PC-3 (cell line): ENCODE measurements around the gene SLC4A4. TPM values are rescaled to one million over a fixed set of nuclear protein-coding genes. Genes with fewer than 3 reads are reported as not detected.

Experiments
- ATAC-seq: fragments of 200-7000 bp; cut with Tn5 transposase; 2 replicates; pipeline ENCODE4 v1.9.1; 2020; ENCODE audit warnings: mild to moderate bottlenecking, moderate library complexity
- BruUV-seq: library from RNA; stranded (reverse); fragments of 400-500 nt; replicated peaks from 2 replicates; lab custom pipeline; 2021; lab: Mats Ljungman, UMichigan
- CTCF ChIA-PET: fragments of 300-600 bp; sonication (Branson Sonifier 250); formaldehyde crosslinking; loops from one replicate; lab custom pipeline; 2022; ENCODE audit warnings: antibody characterized with exemption; lab: Charles Lee
- POLR2A ChIA-PET: fragments of 300-600 bp; sonication (Branson Sonifier 250); formaldehyde crosslinking; loops from one replicate; lab custom pipeline; 2022; ENCODE audit warnings: antibody characterized with exemption; ENCODE audit not compliant: unreplicated experiment; lab: Charles Lee
- DNase-seq: peaks from one replicate; pipeline ENCODE4 v3.0.0-alpha.2; 2015
- H2AFZ ChIP-seq: fragments of 300-600 bp; sonication (generic); 2 replicates; pipeline ENCODE4 v1.6.0; 2016; ENCODE audit warnings: antibody characterized with exemption, low read length
- H3F3A ChIP-seq: fragments of 300-600 bp; sonication (generic); one replicate; pipeline ENCODE4 v1.6.0; 2017; ENCODE audit warnings: antibody characterized with exemption, low read length, control low read depth, mild to moderate bottlenecking; ENCODE audit not compliant: unreplicated experiment
- H3K27ac ChIP-seq: fragments of 300-600 bp; sonication (generic); 2 replicates; pipeline ENCODE4 v1.5.1; 2016; ENCODE audit warnings: mild to moderate bottlenecking, low read length
- H3K27me3 ChIP-seq: fragments of 300-600 bp; sonication (generic); 2 replicates; pipeline ENCODE4 v1.6.1; 2016; ENCODE audit warnings: low read length, mixed read lengths
- H3K36me3 ChIP-seq: fragments of 300-600 bp; sonication (generic); 2 replicates; pipeline ENCODE4 v1.6.1; 2016; ENCODE audit warnings: low read depth, mixed run types, low read length, mixed read lengths
- H3K4me1 ChIP-seq: fragments of 300-600 bp; sonication (generic); 2 replicates; pipeline ENCODE4 v1.5.1; 2016; ENCODE audit warnings: low read length; ENCODE audit not compliant: insufficient read depth
- H3K4me2 ChIP-seq: fragments of 300-600 bp; sonication (generic); 2 replicates; pipeline ENCODE4 v1.6.0; 2016; ENCODE audit warnings: low read length
- H3K4me3 ChIP-seq: fragments of 300-600 bp; sonication (generic); 2 replicates; pipeline ENCODE4 v1.5.1; 2016; ENCODE audit warnings: mild to moderate bottlenecking, low read length, mixed read lengths
- H3K79me2 ChIP-seq: fragments of 300-600 bp; sonication (generic); 2 replicates; pipeline ENCODE4 v1.6.1; 2017; ENCODE audit warnings: low read length, mixed read lengths
- H3K9ac ChIP-seq: fragments of 300-600 bp; sonication (generic); 2 replicates; pipeline ENCODE4 v1.6.0; 2016; ENCODE audit warnings: mild to moderate bottlenecking, low read length
- H3K9me2 ChIP-seq: fragments of 300-600 bp; sonication (generic); replicated peaks from 2 replicates; pipeline ENCODE4 v1.6.1; 2016; ENCODE audit warnings: mixed run types, low read length, mixed read lengths
- H3K9me3 ChIP-seq: fragments of 300-600 bp; sonication (generic); 2 replicates; pipeline ENCODE4 v1.6.1; 2016; ENCODE audit warnings: low read length, mixed read lengths
- H4K20me1 ChIP-seq: fragments of 300-600 bp; sonication (generic); 2 replicates; pipeline ENCODE4 v1.6.1; 2016; ENCODE audit warnings: low read length, mixed read lengths
- CTCF ChIP-seq: fragments of 300-600 bp; sonication (generic); conservative IDR thresholded peaks from 2 replicates; pipeline ENCODE4 v1.5.1; 2017; ENCODE audit warnings: antibody characterized with exemption, low read depth, mild to moderate bottlenecking, low read length
- EZH2 ChIP-seq: fragments of 300-600 bp; sonication (generic); IDR thresholded peaks from one replicate; pipeline ENCODE4 v1.6.1; 2017; ENCODE audit warnings: antibody characterized with exemption, mild to moderate bottlenecking, low read length; ENCODE audit not compliant: unreplicated experiment
- EZH2phosphoT487 ChIP-seq: fragments of 300-600 bp; sonication (generic); IDR thresholded peaks from 2 replicates; pipeline ENCODE4 v1.6.1; 2018; ENCODE audit warnings: mild to moderate bottlenecking, antibody characterized with exemption, low read length, borderline replicate concordance
- intact Hi-C: fragments of 100-400 bp; cut with micrococcal nuclease; formaldehyde crosslinking; loops from 2 replicates; pipeline ENCODE4 v1.9.0; 2023
- total RNA-seq: library from RNA; depleted of rRNA; stranded (reverse); fragments of >200 nt; gene quantifications from 2 replicates; pipeline ENCODE4 v1.2.3, GENCODE V29; 2014

The SLC4A4 gene
- total RNA-seq, 1 experiment from 2014 or later: 0.47 TPM

DNA sequence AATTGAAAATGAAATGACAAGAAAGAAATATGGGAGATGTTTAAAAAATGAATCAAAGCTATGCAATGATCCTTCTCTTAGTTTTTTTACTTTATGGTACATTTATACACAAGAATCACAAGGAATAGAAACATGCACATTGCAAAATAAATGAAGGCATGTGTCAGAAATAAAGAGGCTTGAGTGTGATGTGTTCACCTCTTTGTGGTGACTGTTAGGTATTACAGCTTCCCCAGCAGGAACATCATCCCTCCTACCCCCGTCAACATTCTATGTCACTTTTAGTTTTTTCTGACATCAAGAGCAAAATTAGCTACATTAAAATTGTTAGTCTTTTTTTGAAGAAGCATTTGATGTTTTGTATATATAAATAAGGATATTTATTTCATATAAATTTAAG lies 214.8 kb downstream of the SLC4A4 start:
- H2AFZ ChIP-seq: no peak overlapping the region
- POLR2A ChIA-PET: no interaction called here
- H3K4me1 ChIP-seq: peaks cover 23% of the 10 kb centered on the region
- H3K27ac ChIP-seq: no peak overlapping the region
- no peaks in the 10 kb centered on the region for H3K79me2 ChIP-seq
- no peak overlapping the region for H3K4me3 ChIP-seq
- TF ChIP-seq EZH2 (no peak), CTCF (peak; percentile 84), EZH2phosphoT487 (no peak)
- CTCF ChIA-PET: interaction anchor here (0.6 to 1.4 kb wide), 3 partner anchors 78 to 413 kb away, joined by 4 to 9 read pairs (median 4); no protein-coding TSS in a partner anchor
- H3K27me3 ChIP-seq: no peaks in the 10 kb centered on the region
- H3K4me2 ChIP-seq: no peak overlapping the region
- ATAC-seq: peak; percentile 70
- no peaks in the 10 kb centered on the region for H3K9me3 ChIP-seq
- no peaks in the 10 kb centered on the region for H4K20me1 ChIP-seq
- H3K9ac ChIP-seq: no peak overlapping the region
- no TSS peak for BruUV-seq
- no peaks in the 10 kb centered on the region for H3K9me2 ChIP-seq
- intact Hi-C loops: loop anchor here (1.0 to 5.0 kb wide), 9 partner anchors 55 to 501 kb away; no protein-coding TSS in a partner anchor
- peak; percentile 64 for DNase-seq
- no peaks in the 10 kb centered on the region for H3K36me3 ChIP-seq
- no peaks in the 10 kb centered on the region for H3F3A ChIP-seq

DNA sequence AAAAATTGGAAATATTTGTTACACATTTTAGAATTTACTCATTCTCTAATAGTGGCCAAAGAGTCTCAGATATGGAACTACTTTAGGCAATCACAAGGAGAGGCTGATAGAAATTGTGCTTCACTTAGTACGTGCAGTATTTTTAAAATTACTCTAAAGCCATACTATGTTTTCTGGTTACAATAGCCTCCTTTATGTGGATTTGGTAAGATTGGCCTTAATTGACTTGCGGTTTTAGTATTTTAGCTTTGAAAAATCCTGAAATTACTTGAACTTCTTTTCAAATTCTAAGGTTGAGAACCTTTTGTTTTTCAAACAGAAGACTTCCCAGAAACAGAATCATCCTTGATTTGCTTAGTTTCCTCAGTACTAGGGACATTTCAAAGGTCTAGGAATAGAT lies 215.2 kb downstream of the SLC4A4 start:
- no peak for TF ChIP-seq EZH2phosphoT487
- no peak for TF ChIP-seq EZH2
- TF ChIP-seq CTCF: no peak

DNA sequence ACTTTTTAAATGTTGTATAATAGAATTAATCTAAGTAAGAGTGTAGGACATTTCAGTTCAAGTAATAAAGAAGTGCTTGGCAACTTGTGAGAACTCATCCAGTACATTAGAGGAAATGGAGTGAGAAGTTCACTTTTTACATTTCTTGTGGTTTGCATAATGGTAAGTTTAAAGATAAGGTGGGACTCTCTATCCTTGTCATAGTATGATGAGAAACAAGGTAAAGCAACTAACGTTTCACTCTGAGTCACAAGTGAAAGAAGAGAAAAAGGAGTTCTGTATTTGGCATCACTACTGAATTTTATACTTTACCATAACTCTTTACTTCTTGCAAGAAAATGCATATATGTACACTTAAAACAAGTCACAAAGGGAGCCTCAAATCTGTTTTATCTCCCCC lies 219.4 kb downstream of the SLC4A4 start:
- Histone ChIP-seq H4K20me1 (no peaks in the 10 kb centered on the region), H3K9ac (no peak overlapping the region), H3K27me3 (no peaks in the 10 kb centered on the region), H3K9me2 (no peaks in the 10 kb centered on the region), H3K79me2 (no peaks in the 10 kb centered on the region), H3F3A (no peaks in the 10 kb centered on the region), H3K4me2 (0 out of 2 replicates have a peak overlapping the region, but pooled peaks have one; percentile 6), H3K4me3 (no peak overlapping the region), H3K9me3 (no peaks in the 10 kb centered on the region), H3K27ac (peak overlapping the region; percentile 36), H3K36me3 (no peaks in the 10 kb centered on the region), H2AFZ (no peak overlapping the region), H3K4me1 (peaks cover 37% of the 10 kb centered on the region)
- CTCF ChIA-PET: no interaction called here
- BruUV-seq: no TSS peak
- no peak for TF ChIP-seq EZH2phosphoT487
- TF ChIP-seq CTCF: no peak
- TF ChIP-seq EZH2: no peak
- POLR2A ChIA-PET: no interaction called here
- intact Hi-C loops: no loop called here
- ATAC-seq (no peak), DNase-seq (peak; percentile 56)

More for the DNA sequence above, 215.2 kb downstream of the SLC4A4 start:
- H3K4me2 ChIP-seq: no peak overlapping the region
- POLR2A ChIA-PET: no interaction called here
- no peaks in the 10 kb centered on the region for H3K79me2 ChIP-seq
- no peaks in the 10 kb centered on the region for H3K9me3 ChIP-seq
- H3K27ac ChIP-seq: no peak overlapping the region
- BruUV-seq: no TSS peak
- intact Hi-C loops: loop anchor here (5.0 kb wide), 3 partner anchors 97 to 502 kb away; no protein-coding TSS in a partner anchor
- H3K4me1 ChIP-seq: peaks cover 26% of the 10 kb centered on the region
- no peak overlapping the region for H3K9ac ChIP-seq
- no peaks in the 10 kb centered on the region for H3K9me2 ChIP-seq
- H2AFZ ChIP-seq: no peak overlapping the region
- no peaks in the 10 kb centered on the region for H3K36me3 ChIP-seq
- H3F3A ChIP-seq: no peaks in the 10 kb centered on the region
- CTCF ChIA-PET: interaction anchor here (0.6 to 1.4 kb wide), 3 partner anchors 78 to 413 kb away, joined by 4 to 9 read pairs (median 4); no protein-coding TSS in a partner anchor
- no peaks in the 10 kb centered on the region for H3K27me3 ChIP-seq
- ATAC-seq (no peak), DNase-seq (no peak)
- H4K20me1 ChIP-seq: no peaks in the 10 kb centered on the region
- no peak overlapping the region for H3K4me3 ChIP-seq
